Adrenal gland (tissue), 5 donors: ENCODE results near the gene SPINK4.

ENCODE experiments used
- CTCF ChIP-seq, 6 experiments: fragments of 450-650 bp in 4 of 6; fragments of 200-600 bp in 2 of 6; sonication (generic) in 1 of 6; IDR thresholded peaks; 1 replicate in 5 of 6; 2 replicates in 1 of 6; pipeline versions ENCODE4 v1.5.1 to v1.8.0; 2016 to 2021; ENCODE audit warnings: antibody characterized with exemption in 6 of 6, mild to moderate bottlenecking in 2 of 6, moderate library complexity in 1 of 6
- POLR2A ChIP-seq, 2 donors: fragments of 450-650 bp; IDR thresholded peaks; one replicate each; pipeline ENCODE4 v1.6.1; 2017; ENCODE audit warnings: antibody characterized with exemption in 2 of 2, mild to moderate bottlenecking in 2 of 2, moderate library complexity in 1 of 2
- donor health status: DM: no; HTN: no; CAD: no.

GRCh38 chr9:33263131-33264002 is 23.4 kb downstream of the SPINK4 start:
- TF ChIP-seq CTCF (IDR thresholded peaks at IDR 0.05) (no peak), POLR2A (IDR thresholded peaks at IDR 0.05) (peak in 1 of 2 donors; percentile 13)
